ENCODE results near the gene PERM1. TPM values are rescaled to one million over a fixed set of nuclear protein-coding genes. Genes with fewer than 3 reads are reported as not detected.

PERM1 gene
- total RNA-seq, 1 experiment from 2014 or later, result 0.81 TPM

GRCh38 chr1:1026599-1027413 lies 44.9 kb upstream of the PERM1 start:
- H3K4me3 ChIP-seq, result no peak overlapping the region
- H4K20me1 ChIP-seq (ENCODE audit: insufficient read depth), result peaks cover 12% of the 10 kb centered on the region
- POLR2A ChIA-PET (ENCODE audit: unreplicated experiment), result no interaction called here
- peaks cover 18% of the 10 kb centered on the region for H3F3A ChIP-seq (ENCODE audit: insufficient read depth, low read depth)
- H3K9me3 ChIP-seq (ENCODE audit: insufficient read depth, low read depth), result no peaks in the 10 kb centered on the region
- H3K9me2 ChIP-seq (ENCODE audit: insufficient read depth), result no peaks in the 10 kb centered on the region
- H3K79me2 ChIP-seq (ENCODE audit: low read depth), result peaks cover 51% of the 10 kb centered on the region
- TF ChIP-seq CTCF (conservative IDR thresholded peaks at IDR 0.05) (no peak), EZH2 (IDR thresholded peaks at IDR 0.05; ENCODE audit: low read depth) (no peak)
- H3K4me1 ChIP-seq (replicated peaks; ENCODE audit: insufficient read depth), result peaks cover 37% of the 10 kb centered on the region
- intact Hi-C loops (cut with micrococcal nuclease; ENCODE audit: unreplicated experiment), result no loop called here
- H3K27me3 ChIP-seq (ENCODE audit: insufficient read depth, low read depth), result no peaks in the 10 kb centered on the region
- no peak for DNase-seq
- no peak overlapping the region for H3K4me2 ChIP-seq
- no peaks in the 10 kb centered on the region for H3K36me3 ChIP-seq (ENCODE audit: low read depth)
- CTCF ChIA-PET, result no interaction called here
- no TSS peak for BruUV-seq (replicated peaks)
- H2AFZ ChIP-seq, result no peak overlapping the region
- no peak overlapping the region for H3K27ac ChIP-seq

GRCh38 chr1:1025730-1026129 lies 43.8 kb upstream of the PERM1 start:
- no peaks in the 10 kb centered on the region for H3K36me3 ChIP-seq (ENCODE audit: low read depth)

More at GRCh38 chr1:1025730-1026129, 43.8 kb upstream of the PERM1 start:
- TF ChIP-seq EZH2 (IDR thresholded peaks at IDR 0.05; ENCODE audit: low read depth), result no peak
- TF ChIP-seq CTCF (conservative IDR thresholded peaks at IDR 0.05), result no peak
- peaks cover 28% of the 10 kb centered on the region for H3F3A ChIP-seq (ENCODE audit: insufficient read depth, low read depth)
- H3K9me3 ChIP-seq (ENCODE audit: insufficient read depth, low read depth), result no peaks in the 10 kb centered on the region
- H3K27me3 ChIP-seq (ENCODE audit: insufficient read depth, low read depth), result no peaks in the 10 kb centered on the region
- no peak overlapping the region for H2AFZ ChIP-seq
- H4K20me1 ChIP-seq (ENCODE audit: insufficient read depth), result peaks cover 5% of the 10 kb centered on the region; the same call in 1 of the 2 replicates
- CTCF ChIA-PET, result no interaction called here
- no peak for DNase-seq
- H3K9me2 ChIP-seq (ENCODE audit: insufficient read depth), result no peaks in the 10 kb centered on the region
- H3K4me3 ChIP-seq, result no peak overlapping the region
- no peak overlapping the region for H3K4me2 ChIP-seq
- H3K4me1 ChIP-seq (replicated peaks; ENCODE audit: insufficient read depth), result peaks cover 40% of the 10 kb centered on the region
- H3K79me2 ChIP-seq (ENCODE audit: low read depth), result peaks cover 62% of the 10 kb centered on the region
- POLR2A ChIA-PET (ENCODE audit: unreplicated experiment), result interaction anchor here (0.5 kb wide), 1 partner anchor 90 kb away, joined by 6 read pairs; the partner anchor contains the start of gene C1orf159
- intact Hi-C loops (cut with micrococcal nuclease; ENCODE audit: unreplicated experiment), result loop anchor here (2.0 kb wide), 1 partner anchor 139 kb away; no protein-coding TSS in a partner anchor
- no TSS peak for BruUV-seq (replicated peaks)
- H3K27ac ChIP-seq, result no peak overlapping the region
